SK-N-SH (cell line): ENCODE measurements around the gene CPTP. TPM values are rescaled to one million over a fixed set of nuclear protein-coding genes. Genes with fewer than 3 reads are reported as not detected.

ENCODE experiments used
- CTCF ChIA-PET: fragments of 300-600, 350-600 bp; formaldehyde crosslinking; extraction: SDS; loops from one replicate; lab custom pipeline; 2021; lab: Yijun Ruan, JAX
- POLR2A ChIA-PET: fragments of 350-600 bp; sonication (Branson Sonifier 250); formaldehyde crosslinking; extraction: SDS; loops from one replicate; lab custom pipeline; 2020; ENCODE audit warnings: antibody characterized with exemption, inconsistent platforms; lab: Yijun Ruan, JAX
- DNase-seq: peaks from one replicate; pipeline ENCODE4 v3.0.0; 2012
- H2AFZ ChIP-seq: fragments of 200-600 bp; sonication (generic); 2 replicates; pipeline ENCODE4 v1.8.1; 2016; ENCODE audit warnings: antibody characterized with exemption, mild to moderate bottlenecking, low read depth
- H3F3A ChIP-seq: fragments of 200-600 bp; sonication (generic); replicated peaks from 2 replicates; pipeline ENCODE3; 2016; ENCODE audit warnings: antibody characterized with exemption, mild to moderate bottlenecking; ENCODE audit not compliant: insufficient read depth
- H3K27ac ChIP-seq, 2 experiments: fragments of 200-500 bp in 1 of 2; fragments of 200-600 bp in 1 of 2; sonication (Bioruptor generic) in 1 of 2; sonication (generic), shearing (Covaris generic) in 1 of 2; 2 replicates each; pipeline versions ENCODE4 v1.5.1 to v1.6.1; 2014 to 2016; ENCODE audit warnings: low read depth in 2 of 2, inconsistent platforms in 1 of 2, low read length in 1 of 2, mild to moderate bottlenecking in 1 of 2, mixed read lengths in 1 of 2
- H3K27me3 ChIP-seq: fragments of 200-600 bp; sonication (generic), shearing (Covaris generic); 2 replicates; pipeline ENCODE4 v1.6.1; 2016; ENCODE audit warnings: mixed run types; ENCODE audit not compliant: insufficient read depth
- H3K36me3 ChIP-seq, 2 experiments: fragments of 200-500 bp in 1 of 2; fragments of 200-600 bp in 1 of 2; sonication (Bioruptor generic) in 1 of 2; sonication (generic) in 1 of 2; replicated peaks in 1 of 2; 2 replicates each; pipeline versions ENCODE3 to v1.5.1; 2014 to 2016; ENCODE audit warnings: low read length in 1 of 2, mild to moderate bottlenecking in 1 of 2; ENCODE audit not compliant: insufficient read depth in 2 of 2, control insufficient read depth in 1 of 2
- H3K4me1 ChIP-seq, 2 experiments: fragments of 200-500 bp in 1 of 2; fragments of 200-600 bp in 1 of 2; sonication (Bioruptor generic) in 1 of 2; sonication (generic), shearing (Covaris generic) in 1 of 2; 2 replicates each; pipeline versions ENCODE4 v1.5.1 to v1.6.1; 2014 to 2016; ENCODE audit warnings: low read depth in 1 of 2, low read length in 1 of 2, mixed run types in 1 of 2; ENCODE audit not compliant: insufficient read depth in 2 of 2, control insufficient read depth in 1 of 2
- H3K4me2 ChIP-seq: fragments of 200-600 bp; sonication (generic), shearing (Covaris generic); 2 replicates; pipeline ENCODE4 v1.6.1; 2017; ENCODE audit warnings: mixed run types
- H3K4me3 ChIP-seq, 2 experiments: fragments of 200-500 bp in 1 of 2; fragments of 200-600 bp in 1 of 2; sonication (Bioruptor generic) in 1 of 2; sonication (generic), shearing (Covaris generic) in 1 of 2; 2 replicates each; pipeline versions ENCODE4 v1.5.1 to v1.8.1; 2014 to 2016; ENCODE audit warnings: low read depth in 2 of 2, inconsistent platforms in 1 of 2, low read length in 1 of 2, mild to moderate bottlenecking in 1 of 2, mixed read lengths in 1 of 2, moderate library complexity in 1 of 2
- H3K79me2 ChIP-seq: fragments of 200-600 bp; sonication (generic); 2 replicates; pipeline ENCODE4 v1.8.1; 2017; ENCODE audit warnings: mild to moderate bottlenecking; ENCODE audit not compliant: insufficient read depth
- H3K9ac ChIP-seq: fragments of 200-600 bp; sonication (generic); 2 replicates; pipeline ENCODE4 v1.6.1; 2017; ENCODE audit warnings: mixed run types
- H3K9me2 ChIP-seq: fragments of 200-600 bp; sonication (generic); 2 replicates; pipeline ENCODE4 v1.6.1; 2017; ENCODE audit warnings: mixed run types
- H3K9me3 ChIP-seq: fragments of 200-600 bp; sonication (generic); 2 replicates; pipeline ENCODE4 v1.6.1; 2017; ENCODE audit warnings: mixed run types, mild to moderate bottlenecking, moderate library complexity
- H4K20me1 ChIP-seq: fragments of 200-600 bp; sonication (generic); 2 replicates; pipeline ENCODE4 v1.6.1; 2017; ENCODE audit warnings: mild to moderate bottlenecking, mixed run types; ENCODE audit not compliant: insufficient read depth
- EZH2phosphoT487 ChIP-seq: fragments of 200-600 bp; sonication (generic); IDR thresholded peaks from 2 replicates; pipeline ENCODE4 v1.6.1; 2017; ENCODE audit warnings: low read depth, mixed run types, mild to moderate bottlenecking, antibody characterized with exemption, moderate library complexity, borderline replicate concordance
- FOSL2 ChIP-seq: IDR thresholded peaks from 2 replicates; pipeline ENCODE4 v1.4.0; 2012; ENCODE audit warnings: low read depth, mild to moderate bottlenecking, moderate library complexity, borderline replicate concordance
- GATA2 ChIP-seq: sonication (generic); formaldehyde crosslinking; IDR thresholded peaks from 2 replicates; pipeline ENCODE4 v1.5.0; 2020; ENCODE audit warnings: mild to moderate bottlenecking, missing genetic modification reagents
- JUND ChIP-seq: IDR thresholded peaks from 2 replicates; pipeline ENCODE4 v1.4.0; 2012
- POLR2AphosphoS5 ChIP-seq: IDR thresholded peaks from 2 replicates; pipeline ENCODE4 v1.6.1; 2012; ENCODE audit warnings: low read depth, low read length
- RXRA ChIP-seq: IDR thresholded peaks from 2 replicates; pipeline ENCODE4 v1.4.0; 2012; ENCODE audit warnings: low read depth, mild to moderate bottlenecking, borderline replicate concordance
- TEAD4 ChIP-seq: IDR thresholded peaks from 2 replicates; pipeline ENCODE4 v1.4.0; 2012; ENCODE audit warnings: mild to moderate bottlenecking, borderline replicate concordance; ENCODE audit not compliant: insufficient read depth
- WGBS: methylation state at CpG from one replicate; pipeline ENCODE4 v1.1.6; 2017; ENCODE audit warnings: low lambda C conversion rate; 5-methylcytosine and 5-hydroxymethylcytosine counted together
- polyA plus RNA-seq, 3 experiments: library from polyadenylated mRNA; depleted of rRNA; stranded (reverse); fragments of >200 nt; gene quantifications; 2 replicates each; pipeline ENCODE4 v1.2.3, GENCODE V29; 2012
- TF ChIP-seq, protein P1 (sequence below): IDR thresholded peaks from 2 replicates; pipeline ENCODE4 v1.4.0; 2012; ENCODE audit warnings: low read depth, borderline replicate concordance
- TF ChIP-seq, protein P2 (sequence below): IDR thresholded peaks from 2 replicates; pipeline ENCODE4 v1.4.0; 2012; ENCODE audit warnings: low read depth, borderline replicate concordance

Gene CPTP
- polyA plus RNA-seq, 1 of the 3 experiments (the other 2 are of a cell fraction) = 13.4 TPM

- TF ChIP-seq, protein P1, sequence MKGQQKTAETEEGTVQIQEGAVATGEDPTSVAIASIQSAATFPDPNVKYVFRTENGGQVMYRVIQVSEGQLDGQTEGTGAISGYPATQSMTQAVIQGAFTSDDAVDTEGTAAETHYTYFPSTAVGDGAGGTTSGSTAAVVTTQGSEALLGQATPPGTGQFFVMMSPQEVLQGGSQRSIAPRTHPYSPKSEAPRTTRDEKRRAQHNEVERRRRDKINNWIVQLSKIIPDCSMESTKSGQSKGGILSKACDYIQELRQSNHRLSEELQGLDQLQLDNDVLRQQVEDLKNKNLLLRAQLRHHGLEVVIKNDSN = no peak
Measured at GRCh38 chr1:1309251-1310108, 15.1 kb upstream of the CPTP start (continued).

- no peak for DNase-seq
- ChIA-PET CTCF (interaction anchor here (1.1 to 1.4 kb wide), 3 partner anchors 9 to 38 kb away, joined by 3 to 7 read pairs (median 5); partner anchors contain the start of gene DVL1), POLR2A (interaction anchor here (1.2 kb wide), 1 partner anchor 15 kb away, joined by 3 read pairs; no protein-coding TSS in a partner anchor)
- Histone ChIP-seq H3K9me2 (no peaks in the 10 kb centered on the region), H3K4me3 (no peak overlapping the region), H4K20me1 (peaks cover 15% of the 10 kb centered on the region; the same call in 1 of the 2 replicates), H3K36me3 (peaks cover 0 to 49% of the 10 kb centered on the region in 2 experiments), H3K79me2 (peaks cover 31% of the 10 kb centered on the region), H3F3A (no peaks in the 10 kb centered on the region), H3K27ac (no peak overlapping the region), H3K27me3 (no peaks in the 10 kb centered on the region), H3K4me1 (peaks cover 10 to 29% of the 10 kb centered on the region in 2 experiments; a peak in 2 of 4 replicates), H3K9me3 (no peaks in the 10 kb centered on the region), H2AFZ (no peak overlapping the region), H3K9ac (no peak overlapping the region), H3K4me2 (no peak overlapping the region; the same call in 1 of the 2 replicates)
- TF ChIP-seq GATA2 = no peak
- TF ChIP-seq RXRA = no peak
- TF ChIP-seq, protein P2, sequence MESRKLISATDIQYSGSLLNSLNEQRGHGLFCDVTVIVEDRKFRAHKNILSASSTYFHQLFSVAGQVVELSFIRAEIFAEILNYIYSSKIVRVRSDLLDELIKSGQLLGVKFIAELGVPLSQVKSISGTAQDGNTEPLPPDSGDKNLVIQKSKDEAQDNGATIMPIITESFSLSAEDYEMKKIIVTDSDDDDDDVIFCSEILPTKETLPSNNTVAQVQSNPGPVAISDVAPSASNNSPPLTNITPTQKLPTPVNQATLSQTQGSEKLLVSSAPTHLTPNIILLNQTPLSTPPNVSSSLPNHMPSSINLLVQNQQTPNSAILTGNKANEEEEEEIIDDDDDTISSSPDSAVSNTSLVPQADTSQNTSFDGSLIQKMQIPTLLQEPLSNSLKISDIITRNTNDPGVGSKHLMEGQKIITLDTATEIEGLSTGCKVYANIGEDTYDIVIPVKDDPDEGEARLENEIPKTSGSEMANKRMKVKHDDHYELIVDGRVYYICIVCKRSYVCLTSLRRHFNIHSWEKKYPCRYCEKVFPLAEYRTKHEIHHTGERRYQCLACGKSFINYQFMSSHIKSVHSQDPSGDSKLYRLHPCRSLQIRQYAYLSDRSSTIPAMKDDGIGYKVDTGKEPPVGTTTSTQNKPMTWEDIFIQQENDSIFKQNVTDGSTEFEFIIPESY = no peak
- TF ChIP-seq POLR2AphosphoS5 = no peak
- WGBS = no CpG with 5 or more reads among the region's 3 CpGs
Measured at GRCh38 chr1:1310109-1310385, 14.6 kb upstream of the CPTP start.

- no peak overlapping the region for H2AFZ ChIP-seq
- H3K9me2 ChIP-seq = no peaks in the 10 kb centered on the region
- 86% methylated on average over 9 of the region's 21 CpGs for WGBS
- no peak overlapping the region for H3K4me3 ChIP-seq
- H3K79me2 ChIP-seq = peaks cover 29% of the 10 kb centered on the region
- POLR2A ChIA-PET = no interaction called here
- H3F3A ChIP-seq = no peaks in the 10 kb centered on the region
- no peak overlapping the region for H3K27ac ChIP-seq
- no peak overlapping the region for H3K9ac ChIP-seq
- no peaks in the 10 kb centered on the region for H3K27me3 ChIP-seq
- no peaks in the 10 kb centered on the region for H3K9me3 ChIP-seq
- peaks cover 0 to 52% of the 10 kb centered on the region in 2 experiments for H3K36me3 ChIP-seq
- TF ChIP-seq FOSL2 = no peak
- TF ChIP-seq EZH2phosphoT487 = no peak
- TF ChIP-seq TEAD4 = no peak
- TF ChIP-seq, protein P2 = no peak
- TF ChIP-seq JUND = no peak
- H4K20me1 ChIP-seq = peaks cover 15% of the 10 kb centered on the region; the same call in 1 of the 2 replicates
- H3K4me2 ChIP-seq = no peak overlapping the region
- CTCF ChIA-PET = interaction anchor here (1.3 to 1.4 kb wide), 2 partner anchors 8 to 19 kb away, joined by 3 to 5 read pairs; no protein-coding TSS in a partner anchor
- no peak for DNase-seq
- H3K4me1 ChIP-seq = peaks cover 5 to 23% of the 10 kb centered on the region in 2 experiments; a peak in 2 of 4 replicates
Measured at GRCh38 chr1:1310476-1311053, 14.0 kb upstream of the CPTP start.
